Natural killer cell treated with Interleukin-12 subunit alpha and Interleukin-12 subunit beta and Interleukin-15 and Interleukin-18, amount 100 ng/mL, for 72 hours (primary cell): ENCODE data around the gene RAPGEF1. TPM values are rescaled to one million over a fixed set of nuclear protein-coding genes. Genes with fewer than 3 reads are reported as not detected.

Experiments used
- ATAC-seq, 2 donors: fragments of 150-1000 bp; cut with Tn5 transposase in 1 of 2; sonication (Bioruptor Pico), chemical (Tn5 transposase) in 1 of 2; 2 replicates each; pipeline ENCODE4 v1.10.0; 2021
- DNase-seq: peaks from one replicate; pipeline ENCODE4 v3.0.0; 2022; ENCODE audit warnings: low spot score
- H3K27ac Mint-ChIP-seq, 2 donors: 1 replicate in 1 of 2; 2 replicates in 1 of 2; pipeline ENCODE4 v1.8.0; 2022; ENCODE audit warnings: mixed read lengths in 2 of 2, mild to moderate bottlenecking in 1 of 2, moderate library complexity in 1 of 2
- H3K27me3 Mint-ChIP-seq, 2 donors: 1 replicate in 1 of 2; 2 replicates in 1 of 2; pipeline ENCODE4 v1.8.0; 2022; ENCODE audit warnings: mixed read lengths in 2 of 2
- H3K36me3 Mint-ChIP-seq: one replicate; pipeline ENCODE4 v1.8.0; 2022; ENCODE audit warnings: mixed read lengths
- H3K4me1 Mint-ChIP-seq, 2 donors: 1 replicate in 1 of 2; 2 replicates in 1 of 2; pipeline ENCODE4 v1.8.0; 2022; ENCODE audit warnings: low read depth in 2 of 2, mixed read lengths in 2 of 2, mild to moderate bottlenecking in 1 of 2
- H3K4me3 Mint-ChIP-seq: one replicate; pipeline ENCODE4 v1.8.0; 2022; ENCODE audit warnings: mixed read lengths
- H3K9me3 Mint-ChIP-seq: 2 replicates; pipeline ENCODE4 v1.8.0; 2022; ENCODE audit warnings: mixed read lengths
- total RNA-seq, 2 donors: library from RNA; stranded (reverse); gene quantifications; one replicate each; pipeline ENCODE4 v1.2.3, GENCODE V29; 2022

The RAPGEF1 gene
- total RNA-seq, 2 donors from 2014 or later, result 109 to 215 TPM

DNA sequence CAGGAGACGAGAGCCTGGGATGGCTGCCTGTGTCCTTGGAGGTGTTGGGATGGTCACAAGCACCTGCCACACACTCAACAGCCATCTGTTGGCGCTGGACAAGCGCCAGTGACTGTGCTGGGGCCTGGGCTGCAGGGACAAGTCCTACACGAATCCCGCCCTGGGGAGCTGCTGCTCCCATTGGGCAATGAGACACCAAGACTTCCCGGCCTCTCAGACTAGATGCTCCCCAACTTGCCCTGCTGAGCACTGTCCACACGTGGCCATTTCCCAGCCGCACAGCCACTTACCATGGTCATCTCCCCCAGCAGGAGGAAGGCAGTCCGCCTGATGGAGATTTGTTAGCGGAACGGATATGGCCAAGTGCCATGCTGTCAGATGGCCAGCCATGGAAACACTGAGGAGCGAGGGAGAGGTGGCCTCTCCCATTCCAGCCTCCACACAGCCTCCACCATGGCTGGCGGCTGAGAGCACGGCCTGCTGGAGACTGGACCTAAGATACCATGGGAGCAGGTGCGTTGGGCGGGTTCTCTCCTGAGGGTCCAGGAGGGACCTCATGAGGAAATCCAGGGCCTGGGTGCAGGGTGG, 150.7 kb downstream of the RAPGEF1 start:
- no peak overlapping the region for H3K4me3 Mint-ChIP-seq
- peaks cover 55 to 57% of the 10 kb centered on the region in 2 donors for H3K4me1 Mint-ChIP-seq
- H3K9me3 Mint-ChIP-seq, result no peaks in the 10 kb centered on the region
- ATAC-seq (no peak), DNase-seq (no peak)
- H3K27ac Mint-ChIP-seq, result no peak overlapping the region
- H3K27me3 Mint-ChIP-seq, result no peaks in the 10 kb centered on the region
- H3K36me3 Mint-ChIP-seq, result peaks cover 6% of the 10 kb centered on the region

DNA sequence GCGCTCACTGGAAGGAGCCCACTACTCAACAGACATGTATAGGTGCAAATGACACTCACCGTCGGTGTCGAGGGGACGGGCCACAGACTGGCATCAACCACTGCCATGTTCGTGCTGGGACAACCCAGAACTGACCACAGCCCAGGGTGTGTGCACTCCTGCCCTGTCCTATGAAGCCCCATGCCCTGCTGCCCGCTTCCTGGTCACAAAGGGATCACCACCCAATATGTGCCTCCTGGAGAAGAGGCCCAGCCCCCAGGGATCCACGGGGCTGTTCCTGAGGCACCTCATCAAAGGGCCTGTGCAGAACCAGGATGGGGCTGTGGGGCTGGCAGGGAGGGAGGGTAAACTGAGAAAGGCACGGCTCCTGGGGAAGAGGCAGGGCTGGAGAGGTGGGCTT, 151.5 kb downstream of the RAPGEF1 start:
- no peak for ATAC-seq
- Mint-ChIP-seq H3K27me3 (no peaks in the 10 kb centered on the region), H3K9me3 (no peaks in the 10 kb centered on the region), H3K36me3 (peaks cover 6% of the 10 kb centered on the region), H3K4me3 (no peak overlapping the region), H3K27ac (no peak overlapping the region), H3K4me1 (peaks cover 55 to 61% of the 10 kb centered on the region in 2 donors)
- DNase-seq, result no peak

DNA sequence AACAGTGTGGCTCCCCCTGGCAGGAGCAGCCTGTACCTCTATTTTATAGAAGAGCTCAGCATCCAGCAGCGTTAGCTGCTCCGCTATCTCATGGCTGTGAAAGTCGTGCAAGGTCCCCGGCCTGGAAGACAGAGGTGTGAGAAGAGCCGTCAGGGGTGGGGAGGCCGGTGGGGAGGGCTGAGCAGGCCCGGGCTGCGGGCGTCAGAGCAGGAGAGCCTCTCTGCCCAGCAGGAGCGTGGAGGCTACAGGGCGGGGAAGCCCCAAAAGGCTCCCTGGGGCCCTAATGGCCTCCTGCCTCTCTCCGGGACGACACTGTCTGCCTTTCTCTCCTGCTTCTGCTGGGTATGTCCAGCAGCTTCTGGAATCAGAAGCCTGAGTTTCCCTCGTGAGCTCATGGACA, 152.0 kb downstream of the RAPGEF1 start:
- ATAC-seq, result no peak
- peak overlapping the region; percentile 63 to 84 for H3K27ac Mint-ChIP-seq

DNA sequence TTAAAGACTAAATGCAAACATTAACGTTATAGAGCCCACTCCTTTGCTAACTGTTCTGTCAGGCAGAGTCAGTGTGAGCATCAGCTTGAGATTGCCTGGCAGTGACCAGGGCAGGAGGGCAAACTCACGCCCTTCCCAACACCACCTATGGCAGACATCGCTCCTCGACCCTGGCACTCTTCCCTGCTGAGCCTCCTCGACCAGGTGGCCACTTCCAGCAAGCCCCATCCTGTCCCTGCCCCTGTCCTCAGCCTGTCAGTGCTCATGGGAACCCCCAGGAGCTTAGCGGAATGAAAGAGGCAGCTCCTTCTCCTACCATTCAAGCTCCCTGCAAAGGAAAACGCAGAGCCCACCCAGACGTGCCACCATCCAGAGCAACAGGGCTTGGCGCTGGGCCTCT, 152.5 kb downstream of the RAPGEF1 start:
- ATAC-seq (no peak), DNase-seq (no peak)
- H3K27ac Mint-ChIP-seq, result peak overlapping the region; percentile 63 to 84
- H3K27me3 Mint-ChIP-seq, result no peaks in the 10 kb centered on the region
- H3K9me3 Mint-ChIP-seq, result no peaks in the 10 kb centered on the region
- peak overlapping the region; percentile 58 for H3K4me3 Mint-ChIP-seq
- H3K36me3 Mint-ChIP-seq, result peaks cover 6% of the 10 kb centered on the region
- H3K4me1 Mint-ChIP-seq, result peaks cover 55 to 65% of the 10 kb centered on the region in 2 donors

More for the DNA sequence above, 152.0 kb downstream of the RAPGEF1 start:
- Mint-ChIP-seq H3K4me3 (no peak overlapping the region), H3K36me3 (peaks cover 6% of the 10 kb centered on the region), H3K27me3 (no peaks in the 10 kb centered on the region), H3K9me3 (no peaks in the 10 kb centered on the region), H3K4me1 (peaks cover 55 to 65% of the 10 kb centered on the region in 2 donors)
- no peak for DNase-seq

DNA sequence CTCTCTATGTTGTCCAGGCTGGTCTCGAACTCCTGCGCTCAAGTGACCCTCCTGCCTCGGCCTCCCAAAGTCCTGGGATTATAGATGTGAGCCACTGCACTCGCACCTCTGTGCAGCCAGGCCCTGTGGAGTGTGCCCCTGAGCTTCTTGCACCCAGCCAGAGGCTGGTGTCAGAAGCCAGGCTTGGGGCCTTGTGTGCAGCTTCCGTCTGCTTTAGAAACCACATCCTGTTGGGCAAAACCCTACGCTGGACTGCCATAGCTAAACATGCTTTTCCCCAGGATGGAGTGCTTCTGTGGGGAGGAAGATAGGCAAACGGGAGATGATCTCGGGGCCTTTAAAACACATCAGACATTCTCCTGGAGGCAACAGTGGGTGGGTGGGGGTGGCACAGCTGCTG, 154.5 kb downstream of the RAPGEF1 start:
- H3K27me3 Mint-ChIP-seq, result no peaks in the 10 kb centered on the region
- peaks cover 6% of the 10 kb centered on the region for H3K36me3 Mint-ChIP-seq
- peak overlapping the region; percentile 85 to 92 for H3K27ac Mint-ChIP-seq
- H3K4me1 Mint-ChIP-seq, result peaks cover 38 to 51% of the 10 kb centered on the region in 2 donors
- ATAC-seq, result peak; percentile 91 to 95
- H3K4me3 Mint-ChIP-seq, result peak overlapping the region; percentile 82
- DNase-seq, result peak; percentile 83
- no peaks in the 10 kb centered on the region for H3K9me3 Mint-ChIP-seq

DNA sequence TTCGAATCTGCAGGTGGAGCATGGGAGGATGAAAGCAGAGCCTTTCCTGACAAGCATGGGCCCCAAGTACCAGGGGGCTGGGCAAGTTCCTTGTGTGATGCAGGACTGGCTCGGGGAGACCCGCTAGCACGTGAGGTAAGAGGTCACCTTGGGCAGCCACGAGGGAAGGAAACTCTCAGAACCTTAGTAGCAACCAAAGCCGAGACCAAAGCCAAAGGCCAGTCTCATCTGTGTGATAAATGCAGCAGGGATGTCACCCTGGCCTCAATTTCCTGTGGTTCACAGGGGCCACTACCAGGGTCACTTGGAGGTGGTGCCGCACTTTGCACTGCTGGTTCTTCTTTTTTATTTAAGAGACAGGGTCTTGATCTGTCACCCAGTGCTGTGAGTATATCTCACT, 155.0 kb downstream of the RAPGEF1 start:
- Mint-ChIP-seq H3K9me3 (no peaks in the 10 kb centered on the region), H3K4me3 (peak overlapping the region; percentile 82), H3K27ac (peak overlapping the region; percentile 85 to 92), H3K36me3 (peaks cover 6% of the 10 kb centered on the region), H3K4me1 (peaks cover 35 to 46% of the 10 kb centered on the region in 2 donors), H3K27me3 (no peaks in the 10 kb centered on the region)
- DNase-seq, result no peak
- ATAC-seq, result peak; percentile 76 to 77

DNA sequence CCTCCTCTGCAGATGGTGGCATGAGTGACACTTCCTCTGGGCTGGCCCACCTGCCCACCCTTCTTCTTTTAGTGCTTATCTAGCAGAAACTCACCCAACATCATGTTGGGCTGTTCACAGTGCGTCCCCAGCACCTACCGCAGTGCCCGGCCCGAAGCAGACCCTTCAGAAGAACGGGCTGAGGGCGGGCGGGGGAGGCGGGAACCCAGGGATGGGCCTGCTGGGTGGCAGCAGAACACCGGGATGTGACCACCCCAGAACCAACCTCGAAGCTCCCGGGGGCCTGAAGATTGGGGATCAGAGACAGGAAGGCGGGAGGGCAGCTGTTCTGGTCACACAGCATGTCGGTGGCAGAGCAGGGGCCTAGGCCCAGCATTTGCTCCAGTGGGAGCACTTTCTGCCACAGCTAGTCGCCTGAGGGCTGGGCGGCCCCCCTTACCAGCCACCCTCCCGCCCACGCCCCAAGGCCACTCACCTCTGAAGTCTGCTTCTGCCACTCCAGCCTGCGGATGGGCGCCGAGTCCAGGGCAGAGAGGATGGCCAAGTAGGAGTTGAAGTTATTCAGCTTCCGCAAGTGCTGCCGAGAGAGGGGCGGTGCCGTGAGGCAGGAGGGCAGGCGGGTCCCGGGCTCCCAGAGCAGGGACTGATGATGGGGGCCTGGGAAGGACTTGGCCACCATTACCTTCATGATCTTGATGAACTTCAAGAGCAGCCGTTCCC, 155.9 kb downstream of the RAPGEF1 start:
- H3K4me3 Mint-ChIP-seq, result peak overlapping the region; percentile 82
- H3K9me3 Mint-ChIP-seq, result no peaks in the 10 kb centered on the region
- no peak for DNase-seq

DNA sequence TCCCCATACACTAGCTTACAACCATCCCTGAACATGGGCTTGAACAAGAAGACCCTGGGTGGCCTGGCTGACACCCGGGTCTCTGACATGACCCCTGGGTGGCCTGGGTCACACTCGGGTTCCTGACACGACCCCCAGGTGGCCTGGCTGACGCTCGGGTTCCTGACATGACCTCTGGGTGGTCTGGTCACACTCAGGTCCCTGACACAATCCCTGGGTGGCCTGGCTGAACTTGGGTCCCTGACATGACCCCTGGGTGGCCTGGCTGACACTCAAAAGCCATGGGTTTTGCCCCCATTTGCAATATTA, 156.6 kb downstream of the RAPGEF1 start:
- peaks cover 12% of the 10 kb centered on the region for H3K36me3 Mint-ChIP-seq
- ATAC-seq (no peak), DNase-seq (no peak)
- peaks cover 44 to 53% of the 10 kb centered on the region in 2 donors for H3K4me1 Mint-ChIP-seq
- no peaks in the 10 kb centered on the region for H3K27me3 Mint-ChIP-seq
- H3K9me3 Mint-ChIP-seq, result no peaks in the 10 kb centered on the region
- H3K27ac Mint-ChIP-seq, result peak overlapping the region; percentile 21 to 73
- no peak overlapping the region for H3K4me3 Mint-ChIP-seq

More for the DNA sequence above, 155.9 kb downstream of the RAPGEF1 start:
- Mint-ChIP-seq H3K36me3 (peaks cover 12% of the 10 kb centered on the region), H3K27ac (peak overlapping the region; percentile 85 to 92), H3K4me1 (peaks cover 41 to 51% of the 10 kb centered on the region in 2 donors), H3K27me3 (no peaks in the 10 kb centered on the region)
- no peak for ATAC-seq

DNA sequence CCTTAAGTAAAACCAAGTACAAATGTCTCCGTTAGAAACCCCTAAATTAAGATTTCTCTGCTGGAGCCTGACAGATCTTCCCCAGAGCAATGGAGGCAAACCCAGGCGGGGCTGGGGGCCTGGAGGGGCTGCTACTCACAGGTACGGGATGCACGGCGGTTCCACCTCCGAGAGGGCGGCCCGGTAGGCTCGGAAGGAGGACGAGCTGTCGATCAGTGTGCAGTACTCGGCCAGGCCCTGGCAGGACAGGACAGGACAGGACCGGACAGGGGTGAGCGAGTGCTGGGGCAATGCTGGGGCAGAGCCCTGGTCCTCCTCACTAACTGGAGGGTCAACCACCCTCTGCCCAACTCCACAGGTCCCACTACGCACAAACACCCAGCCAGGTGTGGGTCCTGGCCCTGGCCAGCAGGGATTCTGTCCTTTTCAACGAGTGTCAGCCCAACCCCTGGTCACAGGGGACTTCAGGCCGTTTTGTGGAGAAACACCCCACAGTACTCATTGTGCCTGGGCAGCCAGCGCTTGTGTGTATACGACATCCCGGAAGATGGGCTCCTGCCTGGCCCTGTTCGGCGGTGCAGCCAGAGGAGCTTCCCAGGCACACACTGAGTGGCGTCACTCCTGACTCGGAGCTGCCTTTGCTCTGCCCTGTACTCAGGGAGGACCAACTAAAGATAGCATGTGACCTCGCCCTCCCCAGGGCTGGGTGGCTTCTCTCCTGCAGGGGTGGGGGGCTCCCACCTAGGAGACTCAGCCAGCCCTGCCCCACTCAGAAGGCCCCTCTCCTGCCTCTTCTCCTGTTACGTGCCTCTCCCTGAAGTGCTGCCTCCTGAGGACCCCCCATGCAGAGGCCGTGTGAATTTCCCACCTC, 157.2 kb downstream of the RAPGEF1 start:
- Mint-ChIP-seq H3K9me3 (no peaks in the 10 kb centered on the region), H3K27me3 (no peaks in the 10 kb centered on the region), H3K4me1 (peaks cover 44 to 51% of the 10 kb centered on the region in 2 donors), H3K4me3 (no peak overlapping the region), H3K36me3 (peaks cover 12% of the 10 kb centered on the region), H3K27ac (peak overlapping the region; percentile 21 to 73)
- DNase-seq (no peak), ATAC-seq (no peak)

DNA sequence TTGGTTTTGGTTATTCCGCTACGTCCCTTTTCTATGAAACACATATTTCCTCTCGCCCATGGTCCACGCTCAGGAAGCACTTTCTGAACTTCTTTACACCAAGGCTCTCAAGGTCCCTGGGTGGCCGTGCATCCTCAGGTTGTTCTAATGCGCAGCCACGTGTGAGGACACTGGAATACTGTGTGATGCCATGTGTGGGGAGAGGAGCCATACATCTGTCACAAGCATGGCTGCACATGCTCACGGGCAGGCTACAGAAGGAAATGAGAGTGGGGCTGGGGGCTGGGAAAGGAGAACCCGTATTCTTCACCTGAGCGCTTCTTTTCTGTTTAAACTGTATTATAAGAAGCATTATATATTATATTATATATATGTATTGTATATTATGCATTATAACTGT, 157.8 kb downstream of the RAPGEF1 start:
- no peak overlapping the region for H3K4me3 Mint-ChIP-seq
- peaks cover 38 to 44% of the 10 kb centered on the region in 2 donors for H3K4me1 Mint-ChIP-seq
- H3K27ac Mint-ChIP-seq, result no peak overlapping the region
- H3K36me3 Mint-ChIP-seq, result peaks cover 7% of the 10 kb centered on the region
- no peak for DNase-seq
- H3K9me3 Mint-ChIP-seq, result no peaks in the 10 kb centered on the region
- no peak for ATAC-seq
- H3K27me3 Mint-ChIP-seq, result no peaks in the 10 kb centered on the region

DNA sequence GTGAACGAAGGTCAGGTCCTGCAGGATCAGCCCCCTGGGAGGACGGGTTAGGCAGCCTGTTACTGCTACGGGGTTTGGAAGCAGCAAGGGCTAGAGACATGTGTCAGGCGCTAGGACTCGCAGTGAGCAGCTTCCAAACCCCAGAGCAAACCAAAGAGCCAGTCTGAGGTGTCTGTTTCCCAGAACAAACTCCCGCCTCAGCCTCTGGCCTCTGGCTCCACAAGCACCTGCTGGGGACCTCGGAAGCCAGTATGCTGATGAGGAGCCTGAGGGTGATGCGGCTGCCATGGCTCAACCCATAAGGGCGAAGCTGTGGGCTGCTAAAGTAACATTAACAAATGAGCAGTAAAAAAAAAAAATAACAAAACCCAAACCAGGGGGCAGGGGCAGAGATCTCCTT, 159.5 kb downstream of the RAPGEF1 start:
- H3K27me3 Mint-ChIP-seq, result no peaks in the 10 kb centered on the region
- H3K4me3 Mint-ChIP-seq, result no peak overlapping the region
- peaks cover 6% of the 10 kb centered on the region for H3K36me3 Mint-ChIP-seq
- no peaks in the 10 kb centered on the region for H3K9me3 Mint-ChIP-seq
- H3K27ac Mint-ChIP-seq, result no peak overlapping the region
- ATAC-seq (no peak), DNase-seq (no peak)
- peaks cover 21 to 28% of the 10 kb centered on the region in 2 donors for H3K4me1 Mint-ChIP-seq

DNA sequence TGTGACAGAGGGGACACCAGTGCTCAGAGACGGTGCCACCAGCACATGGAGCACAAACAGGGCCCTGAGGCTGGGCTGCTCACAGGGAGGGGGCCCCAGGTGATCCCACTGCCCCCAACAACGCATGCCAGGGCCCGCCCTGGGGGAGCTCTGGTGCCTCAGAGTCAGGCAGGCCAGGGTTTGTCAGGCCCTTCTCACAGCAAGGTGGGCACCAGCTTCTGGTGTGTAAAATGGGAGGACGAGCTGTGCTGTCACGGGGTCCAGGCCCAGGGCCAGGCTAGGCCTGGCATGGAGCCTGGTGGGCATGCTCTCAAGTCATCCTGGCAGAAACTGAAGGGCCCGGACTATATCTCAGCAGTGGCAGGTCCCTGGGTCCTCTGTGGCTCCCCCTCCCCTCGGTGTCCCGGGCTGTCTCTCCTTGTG, 160.1 kb downstream of the RAPGEF1 start:
- H3K36me3 Mint-ChIP-seq, result peaks cover 6% of the 10 kb centered on the region
- H3K27me3 Mint-ChIP-seq, result no peaks in the 10 kb centered on the region
- H3K4me1 Mint-ChIP-seq, result peaks cover 16 to 23% of the 10 kb centered on the region in 2 donors
- DNase-seq (no peak), ATAC-seq (no peak)
- peak overlapping the region; percentile 35 to 43 for H3K27ac Mint-ChIP-seq
- H3K9me3 Mint-ChIP-seq, result no peaks in the 10 kb centered on the region
- H3K4me3 Mint-ChIP-seq, result no peak overlapping the region

DNA sequence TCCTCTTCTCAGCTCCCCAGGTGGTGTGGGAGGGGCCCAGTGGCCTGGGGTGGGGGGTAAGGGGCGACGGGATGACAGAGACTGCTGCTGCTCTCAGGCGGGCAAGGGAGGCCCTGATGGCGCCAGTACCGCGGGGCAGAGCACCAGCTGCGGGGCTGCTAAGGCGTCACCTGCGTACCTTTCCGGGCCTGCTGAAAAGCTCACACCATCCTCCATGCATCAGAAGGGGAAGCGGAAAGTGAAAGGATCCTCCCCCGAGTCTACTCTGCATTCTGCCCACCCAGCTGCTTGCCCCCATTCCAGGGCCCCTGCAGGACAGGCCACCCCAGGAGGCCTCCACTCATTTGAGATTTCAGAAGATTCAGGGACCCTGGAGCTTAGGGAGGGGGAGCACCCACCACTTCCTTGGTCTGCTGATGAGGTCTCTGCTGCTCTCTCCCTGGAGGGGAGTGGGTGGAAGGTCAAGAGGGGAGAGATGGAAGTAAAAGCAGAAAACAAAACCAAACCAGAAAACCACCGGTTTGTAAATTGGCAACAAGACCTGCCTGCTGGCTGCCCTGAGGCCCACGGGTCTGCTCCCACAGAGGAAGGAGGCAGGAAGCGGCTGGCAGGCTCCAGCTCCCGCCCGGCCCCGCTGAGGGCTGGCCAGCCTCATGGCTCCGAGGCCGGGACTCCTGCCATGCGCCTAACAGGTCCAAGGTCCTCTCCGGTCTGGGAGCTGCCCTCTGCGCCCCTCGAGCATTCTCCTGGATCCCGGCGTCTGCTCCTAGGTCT, 161.0 kb downstream of the RAPGEF1 start:
- Mint-ChIP-seq H3K36me3 (peaks cover 6% of the 10 kb centered on the region), H3K27ac (peak overlapping the region; percentile 35 to 43), H3K27me3 (no peaks in the 10 kb centered on the region), H3K9me3 (no peaks in the 10 kb centered on the region), H3K4me1 (peaks cover 10 to 17% of the 10 kb centered on the region in 2 donors), H3K4me3 (no peak overlapping the region)
- peak; percentile 33 to 61 for ATAC-seq
- DNase-seq, result no peak
